ENCODE measurements around the gene CDK6. TPM values are rescaled to one million over a fixed set of nuclear protein-coding genes. Genes with fewer than 3 reads are reported as not detected.
A peak's percentile ranks its signal among the peaks of the same experiment; 100 is the strongest.

The CDK6 gene
- polyA plus RNA-seq, 2 of the 4 experiments (the other 2 are of a cell fraction): 13.6 to 25.9 TPM

- TF ChIP-seq NFE2L2 (conservative IDR thresholded peaks at IDR 0.05; ENCODE audit: low read length) (no peak), HDAC2 (IDR thresholded peaks at IDR 0.05) (no peak), ESRRA (IDR thresholded peaks at IDR 0.05; ENCODE audit: borderline replicate concordance, low read length) (no peak)
- DNase-seq (ENCODE audit: low read depth in 1 of 2, low spot score in 1 of 2) (no peak), ATAC-seq (no peak), FAIRE-seq (no peak)
- ChIA-PET CTCF (interaction anchor here (0.7 to 0.9 kb wide), 2 partner anchors 32 to 89 kb away, joined by 3 read pairs; no protein-coding TSS in a partner anchor), POLR2A (no interaction called here)
- Histone ChIP-seq H3K4me3 (no peak overlapping the region), H3K4me2 (no peak overlapping the region), H3K27ac (no peak overlapping the region), H3K9me3 (peaks cover 8% of the 10 kb centered on the region; the same call in 2 of the 3 replicates), H3K4me1 (peaks cover 57% of the 10 kb centered on the region)
- 64% methylated on average over 4 of the region's 4 CpGs for WGBS (ENCODE audit: missing lambda C conversion rate)
Observed at GRCh38 chr7:92773808-92774207, 62.6 kb downstream of the CDK6 start.

GRCh38 chr7:92769844-92770243, 66.5 kb downstream of the CDK6 start:
- Histone ChIP-seq H3K9me3 (no peaks in the 10 kb centered on the region), H3K4me3 (no peak overlapping the region), H3K4me1 (peaks cover 83% of the 10 kb centered on the region), H3K27ac (peak overlapping the region; percentile 18 to 82; a peak in 5 of 6 replicates), H3K4me2 (peak overlapping the region; percentile 81; the same call in 2 of the 3 replicates)
- 76% methylated on average over 1 of the region's 1 CpG for WGBS (ENCODE audit: missing lambda C conversion rate)
- POLR2A ChIA-PET: no interaction called here
- TF ChIP-seq HOXB13 (CRISPR knock-in tag; IDR thresholded peaks at IDR 0.05; ENCODE audit: low read depth) (no peak), MYC (IDR thresholded peaks at IDR 0.05; ENCODE audit: borderline replicate concordance, low read length) (no peak), POLR2AphosphoS2 (conservative IDR thresholded peaks at IDR 0.05; ENCODE audit: low read length) (no peak), REST (IDR thresholded peaks at IDR 0.05) (no peak), ZFP36 (IDR thresholded peaks at IDR 0.05; ENCODE audit: borderline replicate concordance, partially characterized antibody) (no peak), ELK1 (IDR thresholded peaks at IDR 0.05; ENCODE audit: low read depth, low read length) (no peak), KDM1A (IDR thresholded peaks at IDR 0.05; ENCODE audit: low read depth) (no peak), CHD2 (IDR thresholded peaks at IDR 0.05; ENCODE audit: low read length, partially characterized antibody) (no peak), CBX2 (IDR thresholded peaks at IDR 0.05; ENCODE audit: borderline replicate concordance, low read depth) (no peak), TP53 (CRISPR knock-in tag; IDR thresholded peaks at IDR 0.05) (no peak), NFE2L2 (conservative IDR thresholded peaks at IDR 0.05; ENCODE audit: low read length) (no peak), SREBF2 (IDR thresholded peaks at IDR 0.05) (no peak), HOXB5 (CRISPR knock-in tag; IDR thresholded peaks at IDR 0.05) (no peak), EHMT2 (IDR thresholded peaks at IDR 0.05; ENCODE audit: low read depth) (no peak), FOSL2 (IDR thresholded peaks at IDR 0.05) (no peak), FOSL2 (CRISPR knock-in tag; IDR thresholded peaks at IDR 0.05) (no peak), ZSCAN20 (CRISPR knock-in tag; IDR thresholded peaks at IDR 0.05) (no peak), USF2 (IDR thresholded peaks at IDR 0.05) (no peak), ZNF302 (CRISPR knock-in tag; IDR thresholded peaks at IDR 0.05) (no peak), NPAS2 (CRISPR knock-in tag; IDR thresholded peaks at IDR 0.05; ENCODE audit: borderline replicate concordance) (no peak)
- no peak for ATAC-seq
- CTCF ChIA-PET: interaction anchor here (0.9 to 1.4 kb wide), 4 partner anchors 12 to 149 kb away, joined by 3 to 5 read pairs (median 3); no protein-coding TSS in a partner anchor
- no peak for FAIRE-seq
- DNase-seq (ENCODE audit: low read depth in 1 of 2, low spot score in 1 of 2): no peak

All from A549 (cell line).